Lung (tissue), 12 donors: Measurements from ENCODE around the gene PLCG2. TPM values are rescaled to one million over a fixed set of nuclear protein-coding genes. Genes with fewer than 3 reads are reported as not detected.

Experiments
- ATAC-seq: fragments of 200-7000 bp; cut with Tn5 transposase; one replicate; pipeline ENCODE4 v1.9.1; 2020; ENCODE audit warnings: moderate number of reproducible peaks; ENCODE audit not compliant: insufficient read depth, low FRiP score
- DNase-seq, 3 donors: peaks; one replicate each; pipeline ENCODE4 v3.0.0-alpha.2; 2013 to 2017
- H3K27ac ChIP-seq, 2 donors: one replicate each; pipeline ENCODE4 v1.5.1; 2013; ENCODE audit warnings: mild to moderate bottlenecking in 2 of 2, moderate library complexity in 2 of 2, control low read depth in 1 of 2, inconsistent platforms in 1 of 2, low read depth in 1 of 2, low read length in 1 of 2
- H3K27me3 ChIP-seq, 3 donors: one replicate each; pipeline ENCODE4 v1.5.1; 2013; ENCODE audit warnings: low read length in 2 of 3; ENCODE audit not compliant: control insufficient read depth in 3 of 3, insufficient read depth in 3 of 3
- H3K36me3 ChIP-seq, 4 donors: one replicate each; pipeline ENCODE4 v1.5.1; 2013; ENCODE audit warnings: low read length in 4 of 4, mild to moderate bottlenecking in 1 of 4, moderate library complexity in 1 of 4; ENCODE audit not compliant: control insufficient read depth in 4 of 4, insufficient read depth in 4 of 4
- H3K4me1 ChIP-seq, 5 donors: one replicate each; pipeline ENCODE4 v1.5.1; 2013; ENCODE audit warnings: low read length in 5 of 5, mild to moderate bottlenecking in 2 of 5, moderate library complexity in 1 of 5; ENCODE audit not compliant: control insufficient read depth in 5 of 5, insufficient read depth in 5 of 5
- H3K4me3 ChIP-seq: one replicate; pipeline ENCODE4 v1.5.1; 2013; ENCODE audit warnings: mild to moderate bottlenecking, control low read depth, moderate library complexity
- H3K9ac ChIP-seq, 2 donors: one replicate each; pipeline ENCODE4 v1.5.1; 2013; ENCODE audit warnings: low read length in 2 of 2, control low read depth in 1 of 2; ENCODE audit not compliant: insufficient read depth in 1 of 2
- H3K9me3 ChIP-seq, 4 donors: one replicate each; pipeline ENCODE4 v1.5.1; 2013; ENCODE audit warnings: low read length in 3 of 4, mild to moderate bottlenecking in 1 of 4, moderate library complexity in 1 of 4; ENCODE audit not compliant: control insufficient read depth in 4 of 4, insufficient read depth in 3 of 4
- CTCF ChIP-seq: IDR thresholded peaks from 2 replicates; pipeline ENCODE4 v1.5.1; 2012; ENCODE audit warnings: mild to moderate bottlenecking; ENCODE audit errors: control extremely low read depth, extremely low read depth
- WGBS, 2 donors: extraction: QIAGEN DNeasy Blood & Tissue Kit; methylation state at CpG; one replicate each; pipeline ENCODE4 v1.1.7; 2013; 5-methylcytosine and 5-hydroxymethylcytosine counted together
- polyA plus RNA-seq, 2 donors: library from polyadenylated mRNA; stranded (reverse); fragments of 200-250 nt; gene quantifications; one replicate each; pipeline ENCODE4 v1.2.1, GENCODE V29; 2013
- total RNA-seq, 2 donors: library from RNA; depleted of rRNA in 1 of 2; stranded (reverse); fragments of >200 nt in 1 of 2; gene quantifications; one replicate each; pipeline ENCODE4 v1.2.1, GENCODE V29; 2014 to 2021
- donor health status: control.
- donor health status: control.
- donor health status: Bipolar disorder and iron deficiency.
- donor health status: healthy.
- donor health status: DM: yes; HTN: yes; CAD: no.

PLCG2 gene
- total and polyA plus RNA-seq, 4 donors: 8.8 to 41.0 (median 29.4) TPM

- DNase-seq: no peak
- peaks cover 0 to 4% (median 0%) of the 10 kb centered on the region in 5 donors for H3K4me1 ChIP-seq
- ATAC-seq: no peak
- H3K27ac ChIP-seq: no peak overlapping the region
- H3K36me3 ChIP-seq: no peaks in the 10 kb centered on the region
- H3K27me3 ChIP-seq: no peaks in the 10 kb centered on the region
- TF ChIP-seq CTCF: no peak
- WGBS, 2 donors: 88 to 91% methylated on average over 3 of the region's 3 CpGs
- no peak overlapping the region for H3K9ac ChIP-seq
- no peaks in the 10 kb centered on the region for H3K9me3 ChIP-seq
- no peak overlapping the region for H3K4me3 ChIP-seq
These were observed 24.2 kb downstream of the PLCG2 start for GRCh38 chr16:81803332-81803731.

- H3K4me3 ChIP-seq: no peak overlapping the region
- H3K9me3 ChIP-seq: peaks cover 0 to 2% (median 0%) of the 10 kb centered on the region in 4 donors
- H3K36me3 ChIP-seq: no peaks in the 10 kb centered on the region
- DNase-seq (no peak), ATAC-seq (no peak)
- no peaks in the 10 kb centered on the region for H3K27me3 ChIP-seq
- 46 to 71% methylated on average over 2 of the region's 2 CpGs for WGBS, 2 donors
- H3K9ac ChIP-seq: no peak overlapping the region
- H3K27ac ChIP-seq: no peak overlapping the region
- H3K4me1 ChIP-seq: peaks cover 0 to 5% (median 0%) of the 10 kb centered on the region in 5 donors
- TF ChIP-seq CTCF: no peak
These were observed 25.1 kb downstream of the PLCG2 start for GRCh38 chr16:81804134-81804610.

DNA sequence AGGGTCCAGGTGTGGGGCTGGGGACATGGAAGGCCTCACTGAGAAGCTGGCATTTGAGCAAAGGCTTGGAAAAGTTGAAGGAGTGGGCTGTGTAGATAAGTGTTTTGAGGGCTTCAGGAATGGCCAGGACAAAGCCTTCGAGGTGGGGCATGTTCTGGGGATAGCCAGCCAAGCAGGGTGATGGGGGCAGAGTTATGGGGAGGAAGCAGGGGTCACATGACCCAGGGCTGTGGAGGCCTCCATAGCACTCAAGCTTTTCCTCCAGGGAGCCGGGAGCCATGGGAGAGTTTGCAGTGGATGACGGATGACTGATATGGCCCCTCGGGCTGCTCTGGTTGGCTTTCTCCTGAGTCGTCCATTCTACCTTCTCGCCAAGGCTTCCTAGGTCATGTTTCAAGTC, 27.6 kb downstream of the PLCG2 start:
- WGBS, 2 donors: 78 to 80% methylated on average over 6 of the region's 6 CpGs
- no peak for ATAC-seq

More for the DNA sequence above, 27.6 kb downstream of the PLCG2 start:
- no peak overlapping the region for H3K27ac ChIP-seq
- no peak overlapping the region for H3K9ac ChIP-seq
- H3K36me3 ChIP-seq: no peaks in the 10 kb centered on the region
- H3K9me3 ChIP-seq: peaks cover 0 to 2% (median 0%) of the 10 kb centered on the region in 4 donors
- no peak for TF ChIP-seq CTCF
- no peak for DNase-seq
- no peaks in the 10 kb centered on the region for H3K27me3 ChIP-seq
- peaks cover 0 to 5% (median 0%) of the 10 kb centered on the region in 5 donors for H3K4me1 ChIP-seq
- H3K4me3 ChIP-seq: no peak overlapping the region
